Hepatocyte (in vitro differentiated cells): ENCODE data around the gene CHMP1B. TPM values are rescaled to one million over a fixed set of nuclear protein-coding genes. Genes with fewer than 3 reads are reported as not detected.
"Not testable (repeated sequence)": the region's sequence is repeated elsewhere in the genome, so short reads cannot be mapped to it uniquely, and the experiment has no call there.

ENCODE experiments used
- DNase-seq: peaks from one replicate; pipeline ENCODE4 v3.0.0-alpha.2; 2016; ENCODE audit warnings: low spot score
- H2AFZ ChIP-seq: fragments of 200-600 bp; sonication (generic); 2 replicates; pipeline ENCODE4 v1.6.0; 2016; ENCODE audit warnings: antibody characterized with exemption, mild to moderate bottlenecking
- H3K27ac ChIP-seq: fragments of 200-600 bp; sonication (generic); 2 replicates; pipeline ENCODE4 v1.5.1; 2016; ENCODE audit warnings: mild to moderate bottlenecking
- H3K27me3 ChIP-seq: fragments of 200-600 bp; sonication (generic); 2 replicates; pipeline ENCODE4 v1.6.1; 2016
- H3K36me3 ChIP-seq: fragments of 200-600 bp; sonication (generic); replicated peaks from 2 replicates; pipeline ENCODE4 v1.5.1; 2016; ENCODE audit warnings: low read depth; ENCODE audit not compliant: insufficient read depth
- H3K4me1 ChIP-seq: fragments of 200-600 bp; sonication (generic); 2 replicates; pipeline ENCODE4 v1.5.1; 2016; ENCODE audit warnings: mild to moderate bottlenecking, moderate library complexity; ENCODE audit not compliant: insufficient read depth
- H3K4me2 ChIP-seq: fragments of 200-600 bp; sonication (generic); 2 replicates; pipeline ENCODE4 v1.6.0; 2016
- H3K4me3 ChIP-seq: fragments of 200-600 bp; sonication (generic); 2 replicates; pipeline ENCODE4 v1.5.1; 2016; ENCODE audit warnings: mild to moderate bottlenecking
- H3K79me2 ChIP-seq: fragments of 200-600 bp; sonication (generic); 2 replicates; pipeline ENCODE4 v1.6.0; 2017; ENCODE audit warnings: mild to moderate bottlenecking
- H3K9me2 ChIP-seq: fragments of 200-600 bp; sonication (generic); replicated peaks from 2 replicates; pipeline ENCODE4 v1.6.0; 2017; ENCODE audit warnings: mild to moderate bottlenecking; ENCODE audit not compliant: insufficient read depth
- H3K9me3 ChIP-seq: fragments of 200-600 bp; sonication (generic); 2 replicates; pipeline ENCODE4 v1.5.1; 2016; ENCODE audit warnings: low read depth, mild to moderate bottlenecking
- H4K20me1 ChIP-seq: fragments of 200-600 bp; sonication (generic); 2 replicates; pipeline ENCODE4 v1.6.0; 2016; ENCODE audit warnings: mild to moderate bottlenecking; ENCODE audit not compliant: insufficient read depth, poor library complexity, severe bottlenecking
- CTCF ChIP-seq: fragments of 200-600 bp; sonication (generic); IDR thresholded peaks from 2 replicates; pipeline ENCODE4 v1.5.1; 2016; ENCODE audit warnings: antibody characterized with exemption, mild to moderate bottlenecking; ENCODE audit not compliant: poor library complexity
- EZH2 ChIP-seq: fragments of 200-600 bp; sonication (generic); IDR thresholded peaks from 2 replicates; pipeline ENCODE4 v1.6.1; 2016; ENCODE audit warnings: antibody characterized with exemption, mild to moderate bottlenecking, borderline replicate concordance
- EZH2phosphoT487 ChIP-seq: fragments of 200-600 bp; sonication (generic); IDR thresholded peaks from one replicate; pipeline ENCODE4 v1.6.1; 2018; ENCODE audit warnings: antibody characterized with exemption, mild to moderate bottlenecking, low read depth, moderate library complexity; ENCODE audit not compliant: unreplicated experiment, severe bottlenecking
- WGBS: methylation state at CpG from one replicate; pipeline ENCODE4 v1.1.6; 2016; ENCODE audit warnings: low lambda C conversion rate; ENCODE audit errors: missing lambda C conversion rate; 5-methylcytosine and 5-hydroxymethylcytosine counted together
- polyA plus RNA-seq: library from polyadenylated mRNA; unstranded; fragments of >200 nt; fragmentation: Nextera tagmentation; extraction: Ambion mirVana; gene quantifications from 2 replicates; pipeline ENCODE4 v1.2.1, GENCODE V29; 2016
- total RNA-seq: library from RNA; depleted of rRNA; stranded (reverse); fragments of >200 nt; gene quantifications from 2 replicates; pipeline ENCODE4 v1.2.3, GENCODE V29; 2014

Gene CHMP1B
- total and polyA plus RNA-seq, 2 experiments from 2014 or later: 70.1 to 85.3 TPM

- Histone ChIP-seq H3K79me2 (no peaks in the 10 kb centered on the region), H3K27ac (no peak overlapping the region), H3K4me2 (no peak overlapping the region), H2AFZ (no peak overlapping the region), H4K20me1 (no peaks in the 10 kb centered on the region), H3K27me3 (no peaks in the 10 kb centered on the region), H3K36me3 (no peaks in the 10 kb centered on the region), H3K9me2 (no peaks in the 10 kb centered on the region), H3K4me3 (no peak overlapping the region), H3K4me1 (peaks cover 11% of the 10 kb centered on the region), H3K9me3 (no peaks in the 10 kb centered on the region)
- WGBS: 95% methylated on average over 9 of the region's 9 CpGs
- TF ChIP-seq EZH2phosphoT487 (no peak), CTCF (no peak), EZH2 (no peak)
- no peak for DNase-seq
These were observed 40.5 kb downstream of the CHMP1B start for GRCh38 chr18:11891737-11892136.

DNA sequence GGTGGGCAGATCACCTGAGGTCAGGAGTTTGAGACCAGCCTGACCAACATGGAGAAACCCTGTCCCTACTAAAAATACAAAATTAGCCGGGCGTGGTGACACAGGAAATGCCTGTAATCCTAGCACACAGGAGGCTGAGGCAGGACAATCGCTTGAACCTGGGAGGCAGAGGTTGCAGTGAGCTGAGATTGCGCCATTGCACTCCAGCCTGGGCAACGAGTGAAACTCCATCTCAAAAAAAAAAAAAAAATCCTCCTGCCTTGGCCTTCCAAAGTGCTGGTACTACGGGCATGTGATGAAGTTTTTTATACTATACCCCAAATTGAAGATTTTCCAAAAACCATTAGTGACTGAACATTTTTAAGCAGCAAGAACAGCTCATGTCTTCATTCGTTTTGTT is 41.2 kb downstream of the CHMP1B start:
- H4K20me1 ChIP-seq, H3K9me3 ChIP-seq, H3K27me3 ChIP-seq, H3K36me3 ChIP-seq, H2AFZ ChIP-seq, H3K79me2 ChIP-seq, H3K27ac ChIP-seq, H3K4me3 ChIP-seq, H3K4me2 ChIP-seq, H3K9me2 ChIP-seq, DNase-seq: not testable (repeated sequence)
- 92% methylated on average over 7 of the region's 7 CpGs for WGBS
- peaks cover 11% of the 10 kb centered on the region for H3K4me1 ChIP-seq

DNA sequence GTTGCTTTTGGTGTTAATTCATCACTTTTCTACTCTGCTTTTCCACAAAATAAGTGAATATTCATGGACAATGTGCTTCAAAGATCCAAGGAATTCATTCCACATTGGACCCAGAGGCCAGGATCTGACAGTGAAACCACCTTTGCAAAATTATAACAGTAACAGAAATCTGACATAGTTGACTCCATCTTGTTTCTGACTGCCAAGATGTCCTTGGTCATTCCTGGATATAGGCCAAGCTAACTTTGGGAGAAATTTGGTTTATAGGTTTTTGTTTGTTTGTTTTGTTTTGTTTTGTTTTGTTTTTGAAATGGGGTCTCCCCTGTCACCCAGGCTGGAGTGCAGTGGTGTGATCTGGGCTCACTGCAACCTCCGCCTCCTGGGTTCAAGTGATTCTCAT is 46.6 kb downstream of the CHMP1B start:
- Histone ChIP-seq H3K4me3 (no peak overlapping the region), H3K9me2 (no peaks in the 10 kb centered on the region), H3K9me3 (no peaks in the 10 kb centered on the region), H3K4me2 (no peak overlapping the region), H3K79me2 (no peaks in the 10 kb centered on the region), H3K27ac (no peak overlapping the region), H4K20me1 (no peaks in the 10 kb centered on the region), H2AFZ (no peak overlapping the region), H3K36me3 (no peaks in the 10 kb centered on the region), H3K27me3 (no peaks in the 10 kb centered on the region), H3K4me1 (peaks cover 4% of the 10 kb centered on the region)
- no peak for DNase-seq
- TF ChIP-seq EZH2phosphoT487 (no peak), CTCF (no peak), EZH2 (no peak)
- 55% methylated on average over 1 of the region's 1 CpG for WGBS

DNA sequence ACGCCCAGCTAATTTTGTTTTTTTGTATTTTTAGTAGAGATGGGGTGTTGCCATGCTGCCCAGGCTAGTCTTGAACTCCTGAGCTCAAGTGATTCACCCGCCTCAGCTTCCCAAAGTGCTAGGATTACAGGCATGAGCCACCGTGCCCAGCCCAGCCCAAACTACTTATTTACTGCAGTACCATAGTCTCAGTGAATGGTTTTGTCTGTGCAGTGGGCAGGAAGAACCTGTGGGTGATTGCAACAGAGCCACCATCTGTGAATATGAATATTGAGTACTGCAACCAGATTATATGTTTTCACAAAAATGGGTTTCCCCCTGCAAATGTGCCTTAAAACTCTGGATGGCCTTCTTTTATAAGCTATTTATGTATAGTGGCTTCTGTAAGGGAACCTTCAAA is 47.9 kb downstream of the CHMP1B start:
- no peaks in the 10 kb centered on the region for H4K20me1 ChIP-seq
- 92% methylated on average over 3 of the region's 3 CpGs for WGBS
- H3K36me3 ChIP-seq: no peaks in the 10 kb centered on the region
- H3K79me2 ChIP-seq: no peaks in the 10 kb centered on the region
- DNase-seq: no peak
- H3K9me2 ChIP-seq: no peaks in the 10 kb centered on the region
- H3K4me2 ChIP-seq: no peak overlapping the region
- TF ChIP-seq CTCF (no peak), EZH2phosphoT487 (no peak), EZH2 (no peak)
- peaks cover 9% of the 10 kb centered on the region for H3K4me1 ChIP-seq
- no peak overlapping the region for H2AFZ ChIP-seq
- H3K9me3 ChIP-seq: no peaks in the 10 kb centered on the region
- H3K27ac ChIP-seq: no peak overlapping the region
- H3K4me3 ChIP-seq: no peak overlapping the region
- no peaks in the 10 kb centered on the region for H3K27me3 ChIP-seq
